Lung (tissue), 12 donors: ENCODE data around the gene S100A8. TPM values are rescaled to one million over a fixed set of nuclear protein-coding genes. Genes with fewer than 3 reads are reported as not detected.
"Not testable (repeated sequence)": the region's sequence is repeated elsewhere in the genome, so short reads cannot be mapped to it uniquely, and the experiment has no call there.

ENCODE experiments used
- ATAC-seq: fragments of 200-7000 bp; cut with Tn5 transposase; one replicate; pipeline ENCODE4 v1.9.1; 2020; ENCODE audit warnings: moderate number of reproducible peaks; ENCODE audit not compliant: insufficient read depth, low FRiP score
- DNase-seq, 3 donors: peaks; one replicate each; pipeline ENCODE4 v3.0.0-alpha.2; 2013 to 2017
- H3K27ac ChIP-seq, 2 donors: one replicate each; pipeline ENCODE4 v1.5.1; 2013; ENCODE audit warnings: mild to moderate bottlenecking in 2 of 2, moderate library complexity in 2 of 2, control low read depth in 1 of 2, inconsistent platforms in 1 of 2, low read depth in 1 of 2, low read length in 1 of 2
- H3K27me3 ChIP-seq, 3 donors: one replicate each; pipeline ENCODE4 v1.5.1; 2013; ENCODE audit warnings: low read length in 2 of 3; ENCODE audit not compliant: control insufficient read depth in 3 of 3, insufficient read depth in 3 of 3
- H3K36me3 ChIP-seq, 4 donors: one replicate each; pipeline ENCODE4 v1.5.1; 2013; ENCODE audit warnings: low read length in 4 of 4, mild to moderate bottlenecking in 1 of 4, moderate library complexity in 1 of 4; ENCODE audit not compliant: control insufficient read depth in 4 of 4, insufficient read depth in 4 of 4
- H3K4me1 ChIP-seq, 5 donors: one replicate each; pipeline ENCODE4 v1.5.1; 2013; ENCODE audit warnings: low read length in 5 of 5, mild to moderate bottlenecking in 2 of 5, moderate library complexity in 1 of 5; ENCODE audit not compliant: control insufficient read depth in 5 of 5, insufficient read depth in 5 of 5
- H3K4me3 ChIP-seq: one replicate; pipeline ENCODE4 v1.5.1; 2013; ENCODE audit warnings: mild to moderate bottlenecking, control low read depth, moderate library complexity
- H3K9ac ChIP-seq, 2 donors: one replicate each; pipeline ENCODE4 v1.5.1; 2013; ENCODE audit warnings: low read length in 2 of 2, control low read depth in 1 of 2; ENCODE audit not compliant: insufficient read depth in 1 of 2
- H3K9me3 ChIP-seq, 4 donors: one replicate each; pipeline ENCODE4 v1.5.1; 2013; ENCODE audit warnings: low read length in 3 of 4, mild to moderate bottlenecking in 1 of 4, moderate library complexity in 1 of 4; ENCODE audit not compliant: control insufficient read depth in 4 of 4, insufficient read depth in 3 of 4
- whole genome bisulfite sequencing, 2 donors: extraction: QIAGEN DNeasy Blood & Tissue Kit; methylation state at CpG; one replicate each; pipeline ENCODE4 v1.1.7; 2013; 5-methylcytosine and 5-hydroxymethylcytosine counted together
- polyA plus RNA-seq, 2 donors: library from polyadenylated mRNA; stranded (reverse); fragments of 200-250 nt; gene quantifications; one replicate each; pipeline ENCODE4 v1.2.1, GENCODE V29; 2013
- total RNA-seq, 2 donors: library from RNA; depleted of rRNA in 1 of 2; stranded (reverse); fragments of >200 nt in 1 of 2; gene quantifications; one replicate each; pipeline ENCODE4 v1.2.1, GENCODE V29; 2014 to 2021
- TF ChIP-seq, protein P1 (sequence below): IDR thresholded peaks from 2 replicates; pipeline ENCODE4 v1.5.1; 2012; ENCODE audit warnings: mild to moderate bottlenecking; ENCODE audit errors: control extremely low read depth, extremely low read depth
- donor health status: control.
- donor health status: control.
- donor health status: Bipolar disorder and iron deficiency.
- donor health status: healthy.
- donor health status: DM: yes; HTN: yes; CAD: no.

S100A8 gene
- total and polyA plus RNA-seq, 4 donors = 69.8 to 6,695 (median 589) TPM

DNA sequence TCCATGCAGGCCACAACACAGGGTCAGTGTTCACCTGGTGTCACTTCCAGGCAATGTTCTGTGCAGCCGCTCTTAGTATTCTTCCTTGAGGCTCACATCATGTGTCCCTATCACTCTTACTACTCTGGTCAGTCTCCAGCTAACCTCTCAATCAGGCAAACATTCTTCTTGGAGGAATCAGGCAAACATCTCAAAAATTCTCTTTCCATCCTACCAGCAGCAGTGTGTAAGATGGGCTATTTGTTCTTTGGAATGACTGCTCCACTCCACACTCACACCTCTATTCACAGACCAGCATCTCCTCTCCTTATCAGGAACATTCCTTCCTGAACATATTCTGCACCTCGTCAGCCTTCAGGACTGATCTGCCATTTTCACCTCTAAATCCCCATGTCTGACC lies 29.4 kb upstream of the S100A8 start:
- no peaks in the 10 kb centered on the region for H3K36me3 ChIP-seq
- H3K9me3 ChIP-seq = peaks cover 0 to 4% (median 0%) of the 10 kb centered on the region in 4 donors
- no peaks in the 10 kb centered on the region for H3K4me1 ChIP-seq
- no peaks in the 10 kb centered on the region for H3K27me3 ChIP-seq
- H3K27ac ChIP-seq = no peak overlapping the region
- DNase-seq = no peak
- 76 to 82% methylated on average over 2 of the region's 2 CpGs for WGBS, 2 donors
- no peak for ATAC-seq
- no peak overlapping the region for H3K4me3 ChIP-seq
- no peak overlapping the region for H3K9ac ChIP-seq
- TF ChIP-seq, protein P1, sequence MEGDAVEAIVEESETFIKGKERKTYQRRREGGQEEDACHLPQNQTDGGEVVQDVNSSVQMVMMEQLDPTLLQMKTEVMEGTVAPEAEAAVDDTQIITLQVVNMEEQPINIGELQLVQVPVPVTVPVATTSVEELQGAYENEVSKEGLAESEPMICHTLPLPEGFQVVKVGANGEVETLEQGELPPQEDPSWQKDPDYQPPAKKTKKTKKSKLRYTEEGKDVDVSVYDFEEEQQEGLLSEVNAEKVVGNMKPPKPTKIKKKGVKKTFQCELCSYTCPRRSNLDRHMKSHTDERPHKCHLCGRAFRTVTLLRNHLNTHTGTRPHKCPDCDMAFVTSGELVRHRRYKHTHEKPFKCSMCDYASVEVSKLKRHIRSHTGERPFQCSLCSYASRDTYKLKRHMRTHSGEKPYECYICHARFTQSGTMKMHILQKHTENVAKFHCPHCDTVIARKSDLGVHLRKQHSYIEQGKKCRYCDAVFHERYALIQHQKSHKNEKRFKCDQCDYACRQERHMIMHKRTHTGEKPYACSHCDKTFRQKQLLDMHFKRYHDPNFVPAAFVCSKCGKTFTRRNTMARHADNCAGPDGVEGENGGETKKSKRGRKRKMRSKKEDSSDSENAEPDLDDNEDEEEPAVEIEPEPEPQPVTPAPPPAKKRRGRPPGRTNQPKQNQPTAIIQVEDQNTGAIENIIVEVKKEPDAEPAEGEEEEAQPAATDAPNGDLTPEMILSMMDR = no peak

DNA sequence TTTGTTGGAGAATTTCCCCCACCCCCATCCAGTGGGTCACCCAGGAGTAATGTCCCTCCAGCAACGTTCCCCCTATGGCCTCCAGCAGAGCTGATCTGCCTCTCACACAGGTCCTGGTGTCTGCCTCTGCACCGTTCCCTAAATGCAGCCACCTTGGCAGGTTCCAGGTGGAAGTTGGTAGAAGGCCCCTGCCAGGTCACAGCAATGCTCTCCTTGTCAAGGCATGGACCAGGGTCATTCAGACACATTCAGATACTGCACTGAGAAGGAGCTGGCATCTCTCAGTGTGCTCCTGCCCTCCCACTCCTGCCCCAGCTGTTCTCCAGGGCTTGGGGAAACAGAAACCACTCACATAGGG lies 28.5 kb upstream of the S100A8 start:
- not testable (repeated sequence) for H3K4me3 ChIP-seq, H3K9me3 ChIP-seq, H3K36me3 ChIP-seq, H3K9ac ChIP-seq, H3K27ac ChIP-seq, H3K27me3 ChIP-seq, H3K4me1 ChIP-seq, DNase-seq, ATAC-seq
- WGBS, 2 donors = 45 to 68% methylated on average over 2 of the region's 2 CpGs

DNA sequence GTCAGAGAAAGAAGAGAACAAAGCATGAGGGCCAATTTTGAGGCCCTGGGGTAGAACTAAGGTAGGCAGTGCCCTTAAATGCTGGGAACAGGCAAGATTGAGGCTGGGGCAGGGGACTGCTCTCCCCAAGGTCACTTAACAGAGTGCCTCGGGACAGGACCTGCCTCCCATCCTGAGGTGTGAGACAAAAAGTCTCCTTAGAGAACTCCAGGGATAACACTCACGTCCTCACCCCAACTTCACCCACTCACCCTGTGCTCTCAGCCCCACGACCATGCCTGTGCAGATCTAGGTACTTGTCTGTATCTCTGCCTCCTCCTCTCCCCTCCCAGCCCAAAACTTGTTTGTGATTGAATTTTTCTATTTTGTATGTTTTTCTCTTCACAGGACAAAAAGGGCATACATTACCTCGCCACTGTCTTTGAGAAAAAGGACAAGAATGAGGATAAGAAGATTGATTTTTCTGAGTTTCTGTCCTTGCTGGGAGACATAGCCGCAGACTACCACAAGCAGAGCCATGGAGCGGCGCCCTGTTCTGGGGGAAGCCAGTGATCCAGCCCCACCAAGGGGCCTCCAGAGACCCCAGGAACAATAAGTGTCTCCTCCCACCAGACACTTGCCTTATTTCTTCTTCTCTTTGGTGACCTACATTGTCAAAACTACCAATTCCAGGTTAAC lies 28.0 kb upstream of the S100A8 start:
- H3K27me3 ChIP-seq, H3K4me3 ChIP-seq, DNase-seq, H3K27ac ChIP-seq, ATAC-seq, H3K9me3 ChIP-seq, H3K4me1 ChIP-seq, H3K9ac ChIP-seq, H3K36me3 ChIP-seq: not testable (repeated sequence)
- 62 to 71% methylated on average over 7 of the region's 7 CpGs for WGBS, 2 donors

DNA sequence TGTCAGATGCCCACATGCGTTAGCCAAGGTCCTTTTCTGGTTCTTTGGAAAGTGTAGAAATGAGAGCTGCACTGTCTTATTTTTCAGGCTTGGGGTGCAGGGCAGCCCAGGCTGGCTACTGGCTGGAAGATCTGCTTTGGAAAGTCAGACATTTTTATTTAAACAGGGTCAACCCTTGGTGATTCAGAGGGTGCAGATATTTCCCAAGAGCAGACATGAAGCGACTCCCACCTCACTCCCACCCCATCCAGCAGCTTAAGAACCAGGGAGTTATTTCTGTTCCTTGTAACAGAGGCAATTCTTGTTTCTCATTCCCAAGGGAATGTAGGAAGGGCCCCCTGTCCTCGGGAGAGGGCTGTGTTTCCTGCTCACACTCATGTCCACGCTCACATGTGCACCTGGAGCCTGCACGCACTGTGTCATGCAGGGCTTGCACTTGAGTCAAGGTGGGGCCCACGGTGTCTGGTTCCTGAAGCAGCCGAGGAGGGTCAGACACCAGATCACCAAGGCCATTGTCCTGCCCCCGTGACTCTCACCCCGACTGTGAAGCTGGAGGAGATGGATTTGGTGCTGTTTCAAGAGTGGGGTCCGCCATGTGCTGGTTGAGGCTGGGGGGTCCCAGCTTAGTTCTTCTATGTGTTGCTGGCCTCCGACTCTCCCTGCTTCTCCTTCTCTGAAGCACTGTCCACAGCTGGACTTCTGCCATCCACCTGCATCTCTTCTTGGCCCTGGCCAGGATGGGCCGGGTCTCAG lies 26.4 kb upstream of the S100A8 start:
- Histone ChIP-seq H3K27ac (no peak overlapping the region), H3K4me1 (no peaks in the 10 kb centered on the region), H3K4me3 (no peak overlapping the region), H3K36me3 (no peaks in the 10 kb centered on the region), H3K27me3 (no peaks in the 10 kb centered on the region), H3K9me3 (peaks cover 0 to 4% (median 0%) of the 10 kb centered on the region in 4 donors), H3K9ac (no peak overlapping the region)
- 77 to 82% methylated on average over 12 of the region's 12 CpGs for WGBS, 2 donors
- TF ChIP-seq, protein P1 = no peak
- DNase-seq (no peak), ATAC-seq (no peak)
